SU-DHL-6 (cell line): Measurements from ENCODE around the gene PAH.
A peak's percentile ranks its signal among the peaks of the same experiment; 100 is the strongest.

ENCODE experiments used
- H2AFZ ChIP-seq: fragments of 200-600 bp; sonication (generic); 2 replicates; pipeline ENCODE4 v1.6.1; 2014; ENCODE audit warnings: low read depth, mild to moderate bottlenecking, moderate library complexity, mixed read lengths, antibody characterized with exemption, low read length; ENCODE audit not compliant: severe bottlenecking
- H3F3A ChIP-seq: fragments of 200-600 bp; shearing (Covaris generic); 2 replicates; pipeline ENCODE4 v1.6.0; 2016; ENCODE audit warnings: antibody characterized with exemption, mild to moderate bottlenecking; ENCODE audit not compliant: insufficient read depth
- H3K27ac ChIP-seq: fragments of 200-600 bp; sonication (generic); 2 replicates; pipeline ENCODE4 v1.5.1; 2016; ENCODE audit warnings: low read depth, mild to moderate bottlenecking, low read length, moderate library complexity, mixed read lengths
- H3K27me3 ChIP-seq: fragments of 200-600 bp; sonication (generic), shearing (Covaris generic); 2 replicates; pipeline ENCODE4 v1.6.0; 2014; ENCODE audit warnings: mild to moderate bottlenecking, low read length
- H3K36me3 ChIP-seq: fragments of 200-600 bp; sonication (generic); 2 replicates; pipeline ENCODE4 v1.6.1; 2014; ENCODE audit warnings: mild to moderate bottlenecking, low read length, mixed read lengths
- H3K4me2 ChIP-seq: fragments of 300-600, 200-600 bp; shearing (Covaris generic), sonication (generic); 2 replicates; pipeline ENCODE4 v1.6.0; 2014; ENCODE audit warnings: low read length, low read depth, mild to moderate bottlenecking; ENCODE audit not compliant: poor library complexity, severe bottlenecking
- H3K4me3 ChIP-seq: fragments of 200-600 bp; sonication (generic); 2 replicates; pipeline ENCODE4 v1.5.1; 2014; ENCODE audit warnings: antibody characterized with exemption, low read length, mild to moderate bottlenecking, mixed read lengths; ENCODE audit not compliant: insufficient read depth, poor library complexity, severe bottlenecking
- H3K79me2 ChIP-seq: fragments of 200-600 bp; sonication (generic); 2 replicates; pipeline ENCODE4 v1.6.1; 2014; ENCODE audit warnings: mild to moderate bottlenecking, low read length, moderate library complexity; ENCODE audit not compliant: insufficient read depth
- H3K9ac ChIP-seq: fragments of 200-600 bp; sonication (generic); 2 replicates; pipeline ENCODE4 v1.7.0; 2014; ENCODE audit warnings: mild to moderate bottlenecking, low read length
- H3K9me2 ChIP-seq: fragments of 200-600 bp; sonication (generic); replicated peaks from 2 replicates; pipeline ENCODE4 v1.6.1; 2014; ENCODE audit warnings: low read length; ENCODE audit not compliant: insufficient read depth
- H3K9me3 ChIP-seq: fragments of 200-600 bp; sonication (generic); 2 replicates; pipeline ENCODE4 v1.6.1; 2014; ENCODE audit warnings: low read length, mixed read lengths; ENCODE audit not compliant: insufficient read depth
- H4K20me1 ChIP-seq: fragments of 200-600 bp; sonication (generic); 2 replicates; pipeline ENCODE4 v1.6.1; 2014; ENCODE audit warnings: low read depth, mild to moderate bottlenecking, antibody characterized with exemption, low read length, moderate library complexity, mixed read lengths
- CTCF ChIP-seq: fragments of 200-600 bp; sonication (generic); IDR thresholded peaks from one replicate; pipeline ENCODE4 v1.5.1; 2017; ENCODE audit warnings: antibody characterized with exemption, mild to moderate bottlenecking, low read length, moderate library complexity; ENCODE audit not compliant: insufficient read depth, poor library complexity, severe bottlenecking
- EZH2phosphoT487 ChIP-seq: fragments of 200-600 bp; sonication (generic), shearing (Covaris generic); conservative IDR thresholded peaks from 2 replicates; pipeline ENCODE4 v1.6.1; 2018; ENCODE audit warnings: mild to moderate bottlenecking, antibody characterized with exemption, low read length, moderate library complexity, mixed read lengths

Gene PAH

GRCh38 chr12:102816816-102817434 lies 100.1 kb downstream of the PAH start:
- Histone ChIP-seq H3K36me3 (no peaks in the 10 kb centered on the region), H3K4me2 (no peak overlapping the region), H3K9me3 (no peaks in the 10 kb centered on the region), H3K79me2 (no peaks in the 10 kb centered on the region), H3K27me3 (no peaks in the 10 kb centered on the region), H3K9me2 (no peaks in the 10 kb centered on the region), H3F3A (no peaks in the 10 kb centered on the region), H3K9ac (no peak overlapping the region), H4K20me1 (no peaks in the 10 kb centered on the region), H3K4me3 (no peak overlapping the region), H2AFZ (no peak overlapping the region), H3K27ac (no peak overlapping the region)
- no peak for TF ChIP-seq EZH2phosphoT487
- peak; percentile 59 for TF ChIP-seq CTCF

- Histone ChIP-seq H3K4me2 (no peak overlapping the region), H3K9me3 (no peaks in the 10 kb centered on the region), H3K36me3 (no peaks in the 10 kb centered on the region), H3F3A (no peaks in the 10 kb centered on the region), H4K20me1 (no peaks in the 10 kb centered on the region), H2AFZ (no peak overlapping the region), H3K9me2 (no peaks in the 10 kb centered on the region), H3K27me3 (no peaks in the 10 kb centered on the region), H3K9ac (no peak overlapping the region), H3K4me3 (no peak overlapping the region), H3K27ac (no peak overlapping the region), H3K79me2 (no peaks in the 10 kb centered on the region)
- TF ChIP-seq EZH2phosphoT487 (no peak), CTCF (no peak)
Observed at GRCh38 chr12:102814691-102815367, 102.2 kb downstream of the PAH start.

- no peaks in the 10 kb centered on the region for H4K20me1 ChIP-seq
- no peaks in the 10 kb centered on the region for H3K9me2 ChIP-seq
- no peaks in the 10 kb centered on the region for H3K27me3 ChIP-seq
- H2AFZ ChIP-seq: no peak overlapping the region
- H3K9ac ChIP-seq: no peak overlapping the region
- TF ChIP-seq EZH2phosphoT487: no peak
- TF ChIP-seq CTCF: no peak
- no peak overlapping the region for H3K4me2 ChIP-seq
- no peak overlapping the region for H3K4me3 ChIP-seq
- H3K9me3 ChIP-seq: no peaks in the 10 kb centered on the region
- H3K79me2 ChIP-seq: no peaks in the 10 kb centered on the region
- no peak overlapping the region for H3K27ac ChIP-seq
- no peaks in the 10 kb centered on the region for H3F3A ChIP-seq
- H3K36me3 ChIP-seq: no peaks in the 10 kb centered on the region
Observed at GRCh38 chr12:102812344-102812743, 104.7 kb downstream of the PAH start.
